ENCODE measurements around the gene SH3GLB2. TPM values are rescaled to one million over a fixed set of nuclear protein-coding genes. Genes with fewer than 3 reads are reported as not detected.
A peak's percentile ranks its signal among the peaks of the same experiment; 100 is the strongest.

Gene SH3GLB2
- total and polyA plus RNA-seq, 2 experiments from 2014 or later = 85.4 to 124 TPM

GRCh38 chr9:129069862-129070641 is 41.9 kb upstream of the SH3GLB2 start:
- Histone ChIP-seq H3K27ac (no peak overlapping the region), H2AFZ (no peak overlapping the region), H3K9me3 (ENCODE audit: low read depth) (no peaks in the 10 kb centered on the region), H3K36me3 (replicated peaks; ENCODE audit: insufficient read depth, low read depth) (no peaks in the 10 kb centered on the region), H3K4me2 (no peak overlapping the region), H3K4me3 (no peak overlapping the region), H4K20me1 (ENCODE audit: insufficient read depth, poor library complexity, severe bottlenecking) (no peaks in the 10 kb centered on the region), H3K4me1 (ENCODE audit: insufficient read depth) (no peaks in the 10 kb centered on the region), H3K9me2 (replicated peaks; ENCODE audit: insufficient read depth) (no peaks in the 10 kb centered on the region), H3K27me3 (no peaks in the 10 kb centered on the region), H3K79me2 (no peaks in the 10 kb centered on the region)
- WGBS (ENCODE audit: low lambda C conversion rate, missing lambda C conversion rate) = 93% methylated on average over 17 of the region's 26 CpGs
- TF ChIP-seq CTCF (IDR thresholded peaks at IDR 0.05; ENCODE audit: poor library complexity) (no peak), EZH2 (IDR thresholded peaks at IDR 0.05; ENCODE audit: borderline replicate concordance) (no peak), EZH2phosphoT487 (IDR thresholded peaks at IDR 0.05; ENCODE audit: low read depth, severe bottlenecking, unreplicated experiment) (no peak)
- no peak for DNase-seq (ENCODE audit: low spot score)

DNA sequence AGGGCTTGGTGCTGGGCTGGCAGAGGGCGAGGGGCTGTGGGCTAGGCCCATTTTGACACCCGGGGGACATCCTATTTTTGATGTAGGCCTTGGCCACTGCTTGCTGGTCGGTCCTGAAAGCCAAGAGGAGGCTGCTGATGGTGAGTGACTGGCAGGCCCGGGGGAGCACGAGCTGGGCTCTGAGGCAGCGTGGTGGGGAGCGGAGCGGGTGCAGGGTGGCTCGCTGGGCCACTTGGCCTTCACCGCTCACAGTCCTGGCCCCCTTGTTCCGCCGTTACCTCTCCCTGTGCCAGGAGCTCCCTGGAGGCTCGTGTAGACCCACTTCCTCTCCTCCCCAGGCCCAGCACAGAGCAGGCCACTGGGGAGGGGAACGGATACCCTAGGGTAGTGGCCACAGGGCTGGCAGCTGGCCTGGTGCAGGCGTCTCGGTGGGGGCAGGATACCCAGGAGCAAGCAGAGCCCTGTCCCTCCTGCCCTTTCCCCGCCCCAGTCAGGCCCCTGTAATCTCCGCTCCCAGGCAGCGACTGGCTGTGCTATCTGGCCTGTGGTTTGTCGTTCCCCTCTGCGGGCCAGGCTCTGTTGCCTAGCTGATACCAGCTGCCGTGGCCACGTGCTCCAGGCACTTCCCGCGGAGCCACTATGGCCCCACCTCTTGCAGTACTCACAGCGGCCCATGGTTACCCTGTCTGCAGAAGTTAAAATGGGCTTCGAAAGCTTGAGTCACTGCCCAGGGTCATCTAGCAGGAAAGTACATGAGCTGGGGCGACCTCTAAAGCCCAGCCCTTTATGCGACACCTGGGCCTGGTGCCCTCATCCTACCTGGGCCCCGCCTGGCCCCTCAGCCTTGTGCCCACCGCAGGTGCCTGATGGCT is 41.1 kb upstream of the SH3GLB2 start:
- H2AFZ ChIP-seq = no peak overlapping the region
- no peak overlapping the region for H3K27ac ChIP-seq
- no peaks in the 10 kb centered on the region for H3K36me3 ChIP-seq (replicated peaks; ENCODE audit: insufficient read depth, low read depth)
- H3K4me1 ChIP-seq (ENCODE audit: insufficient read depth) = no peaks in the 10 kb centered on the region
- no peaks in the 10 kb centered on the region for H3K9me2 ChIP-seq (replicated peaks; ENCODE audit: insufficient read depth)
- DNase-seq (ENCODE audit: low spot score) = peak; percentile 54
- WGBS (ENCODE audit: low lambda C conversion rate, missing lambda C conversion rate) = 85% methylated on average over 29 of the region's 31 CpGs
- no peaks in the 10 kb centered on the region for H4K20me1 ChIP-seq (ENCODE audit: insufficient read depth, poor library complexity, severe bottlenecking)
- no peaks in the 10 kb centered on the region for H3K9me3 ChIP-seq (ENCODE audit: low read depth)
- no peak for TF ChIP-seq CTCF (IDR thresholded peaks at IDR 0.05; ENCODE audit: poor library complexity)
- TF ChIP-seq EZH2 (IDR thresholded peaks at IDR 0.05; ENCODE audit: borderline replicate concordance) = no peak
- TF ChIP-seq EZH2phosphoT487 (IDR thresholded peaks at IDR 0.05; ENCODE audit: low read depth, severe bottlenecking, unreplicated experiment) = no peak
- H3K4me3 ChIP-seq = no peak overlapping the region
- no peaks in the 10 kb centered on the region for H3K79me2 ChIP-seq
- H3K27me3 ChIP-seq = no peaks in the 10 kb centered on the region
- H3K4me2 ChIP-seq = no peak overlapping the region

GRCh38 chr9:129068110-129068509 is 40.0 kb upstream of the SH3GLB2 start:
- no peaks in the 10 kb centered on the region for H3K27me3 ChIP-seq
- H3K9me3 ChIP-seq (ENCODE audit: low read depth) = no peaks in the 10 kb centered on the region
- no peaks in the 10 kb centered on the region for H3K4me1 ChIP-seq (ENCODE audit: insufficient read depth)
- DNase-seq (ENCODE audit: low spot score) = no peak
- H3K79me2 ChIP-seq = no peaks in the 10 kb centered on the region
- no peak overlapping the region for H3K27ac ChIP-seq
- H3K4me3 ChIP-seq = no peak overlapping the region
- no peak overlapping the region for H3K4me2 ChIP-seq
- H2AFZ ChIP-seq = no peak overlapping the region
- no peaks in the 10 kb centered on the region for H3K9me2 ChIP-seq (replicated peaks; ENCODE audit: insufficient read depth)
- H3K36me3 ChIP-seq (replicated peaks; ENCODE audit: insufficient read depth, low read depth) = no peaks in the 10 kb centered on the region
- no peaks in the 10 kb centered on the region for H4K20me1 ChIP-seq (ENCODE audit: insufficient read depth, poor library complexity, severe bottlenecking)
- WGBS (ENCODE audit: low lambda C conversion rate, missing lambda C conversion rate) = 98% methylated on average over 19 of the region's 19 CpGs
- TF ChIP-seq CTCF (IDR thresholded peaks at IDR 0.05; ENCODE audit: poor library complexity) (no peak), EZH2 (IDR thresholded peaks at IDR 0.05; ENCODE audit: borderline replicate concordance) (no peak), EZH2phosphoT487 (IDR thresholded peaks at IDR 0.05; ENCODE audit: low read depth, severe bottlenecking, unreplicated experiment) (no peak)
